Hindlimb muscle (tissue), 1 donor: ENCODE data around the gene PARD3. TPM values are rescaled to one million over a fixed set of nuclear protein-coding genes. Genes with fewer than 3 reads are reported as not detected.

ENCODE experiments used
- DNase-seq: peaks from one replicate; pipeline ENCODE4 v3.0.0-alpha.2; 2013
- polyA plus RNA-seq: library from polyadenylated mRNA; unstranded; fragments of 120-200 nt; gene quantifications from one replicate; pipeline ENCODE4 v1.2.1, GENCODE V29; 2013; ENCODE audit not compliant: insufficient read length

Gene PARD3
- polyA plus RNA-seq, 1 donor, result 40.7 TPM

DNA sequence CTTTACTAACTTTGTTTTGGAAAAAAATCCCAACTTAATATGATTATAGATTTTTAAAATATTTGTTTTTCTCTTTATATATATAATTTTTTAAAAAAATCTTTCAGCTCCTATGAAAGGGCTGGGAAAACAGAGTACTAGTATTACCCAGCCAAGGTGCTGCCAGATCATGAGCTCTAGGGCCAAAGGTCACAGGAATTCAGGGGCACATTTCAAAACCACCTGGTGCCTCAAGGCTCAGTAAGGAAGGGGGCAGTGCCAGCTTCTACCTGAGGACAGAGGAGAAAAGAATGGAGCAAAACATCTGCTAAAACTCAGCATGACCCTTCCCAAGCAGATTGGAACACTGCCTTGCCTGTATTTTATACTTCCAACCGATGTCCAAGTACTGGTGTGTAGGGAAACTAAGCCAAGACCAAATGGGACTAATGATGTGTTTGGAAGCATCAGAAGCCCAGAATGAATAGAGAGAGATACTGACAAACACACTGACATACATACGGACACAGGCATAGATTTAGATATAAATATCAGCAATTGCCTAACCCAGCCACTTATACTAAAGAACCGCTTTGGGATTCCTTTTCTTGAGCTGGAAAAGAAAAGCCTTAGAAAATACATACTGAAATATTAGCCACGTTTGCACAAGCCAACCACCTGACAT, 667.3 kb downstream of the PARD3 start:
- DNase-seq, result no peak

DNA sequence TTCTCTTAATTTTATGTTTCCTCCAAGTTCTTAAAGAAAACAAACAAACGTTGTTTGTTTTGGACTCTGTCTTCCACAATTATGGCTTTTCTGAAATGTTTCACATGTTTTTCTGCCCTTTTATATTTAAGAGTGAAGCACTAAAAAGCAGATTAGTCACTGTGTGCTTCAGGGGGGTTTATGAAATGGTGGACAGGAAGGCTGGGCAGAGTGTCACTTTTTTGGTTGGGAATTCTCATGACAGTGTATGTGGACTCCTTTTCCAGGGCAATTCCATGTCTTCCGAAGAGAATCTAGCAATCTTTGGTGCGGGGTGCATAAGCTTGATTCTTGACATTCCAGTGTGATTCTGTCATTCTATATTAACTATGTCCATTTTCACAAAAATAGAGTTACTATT, 669.4 kb downstream of the PARD3 start:
- DNase-seq, result no peak

DNA sequence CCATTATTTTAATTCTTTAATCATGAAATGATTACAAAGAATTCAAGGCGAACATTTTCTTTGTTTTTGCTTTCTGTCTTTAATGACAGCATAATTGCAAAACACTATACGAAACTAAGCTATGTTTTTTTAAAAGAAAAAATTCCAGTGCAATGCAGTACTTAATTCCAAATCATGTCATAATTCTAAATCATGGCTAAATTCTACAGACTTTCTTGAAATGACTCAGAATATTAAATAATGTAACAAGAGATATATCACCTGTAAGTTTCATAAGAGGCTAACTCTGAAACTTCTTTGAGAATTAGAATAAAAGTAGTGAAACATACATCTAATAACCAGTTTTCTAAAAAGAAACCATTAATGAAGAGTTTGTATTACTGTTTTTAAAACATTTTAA, 671.6 kb downstream of the PARD3 start:
- no peak for DNase-seq

DNA sequence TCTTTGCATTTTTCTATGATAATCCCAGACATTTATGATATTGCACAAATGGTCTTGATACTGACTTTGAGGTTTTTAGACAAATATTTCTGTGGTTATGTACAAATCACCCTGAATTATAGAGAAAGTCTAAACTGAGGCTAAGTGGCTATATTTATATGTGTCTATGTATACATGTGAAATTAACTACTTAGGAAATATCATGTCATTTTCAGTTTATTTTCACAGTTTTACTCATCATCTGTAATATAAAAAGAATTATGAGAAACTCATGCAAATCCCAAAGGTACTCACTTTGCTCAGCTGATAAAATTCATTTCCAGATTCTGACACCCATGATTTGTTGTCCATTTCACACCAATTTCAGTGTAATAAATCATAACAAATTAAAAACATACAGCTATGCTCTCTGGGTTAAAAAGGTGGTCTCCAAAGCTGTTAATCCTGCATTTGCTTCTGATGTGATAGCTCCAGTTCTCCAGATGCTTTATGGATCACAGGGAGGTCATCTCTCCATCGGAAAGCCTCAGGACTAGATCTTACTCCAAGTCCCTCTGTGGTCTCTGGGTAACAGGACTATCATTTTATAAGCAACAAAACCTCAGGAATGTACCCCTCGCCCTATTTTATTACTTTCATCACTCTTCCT, 673.9 kb downstream of the PARD3 start:
- no peak for DNase-seq

DNA sequence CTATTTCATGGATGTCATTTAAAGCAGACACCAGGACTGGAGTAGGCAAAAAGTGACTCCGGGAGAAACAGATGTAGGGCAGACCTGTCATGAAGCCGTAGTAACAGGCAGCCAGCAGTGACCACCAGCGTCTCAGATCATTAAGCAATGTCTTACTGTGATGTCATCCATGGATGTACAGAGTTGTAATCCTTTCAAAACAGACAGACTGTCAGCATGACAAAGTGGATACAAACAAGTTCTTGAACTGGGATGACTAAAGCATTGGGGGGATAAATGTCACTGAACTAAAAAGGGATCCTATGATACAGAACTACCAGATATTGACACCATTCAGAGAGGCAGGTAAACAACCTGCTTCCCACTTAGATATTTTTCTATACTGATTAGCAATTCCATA, 675.5 kb downstream of the PARD3 start:
- no peak for DNase-seq

DNA sequence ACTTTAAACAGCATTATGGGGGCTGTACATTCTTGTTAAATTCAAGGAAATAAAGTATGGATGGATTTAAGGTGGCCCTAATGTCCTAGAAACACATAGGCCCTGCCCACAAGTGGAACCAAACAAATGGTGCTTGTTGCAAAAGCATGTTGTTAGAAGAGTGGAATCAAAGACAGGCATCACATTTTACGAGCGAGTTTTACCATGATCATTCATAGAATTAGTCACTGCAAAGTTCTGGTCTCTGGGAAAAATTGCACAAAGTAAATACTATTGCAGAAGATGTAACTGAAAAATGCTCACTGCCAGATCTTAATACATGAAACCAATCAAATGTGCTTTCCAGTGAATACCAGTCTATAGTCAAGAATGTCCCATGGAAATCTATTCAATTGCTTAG, 677.1 kb downstream of the PARD3 start:
- DNase-seq, result no peak

DNA sequence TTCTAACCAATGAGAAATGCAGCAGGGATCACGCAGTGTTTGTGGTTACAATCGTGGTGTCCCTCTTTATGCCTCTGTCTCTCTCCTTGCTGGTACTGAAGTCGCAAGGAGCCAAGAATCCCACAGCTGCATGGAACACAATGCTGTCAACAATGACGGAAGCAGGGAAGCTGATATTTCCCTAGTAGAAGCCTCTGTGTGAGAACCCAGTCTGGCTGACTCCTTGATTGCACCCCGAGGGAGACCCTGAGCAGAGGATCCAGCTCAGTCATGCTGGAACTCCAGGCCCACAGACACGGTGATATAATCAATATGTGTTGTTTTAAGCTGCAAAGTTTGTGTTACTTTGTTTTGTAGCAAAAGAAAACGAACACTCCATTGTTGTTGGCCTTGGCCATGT, 677.9 kb downstream of the PARD3 start:
- DNase-seq, result no peak

DNA sequence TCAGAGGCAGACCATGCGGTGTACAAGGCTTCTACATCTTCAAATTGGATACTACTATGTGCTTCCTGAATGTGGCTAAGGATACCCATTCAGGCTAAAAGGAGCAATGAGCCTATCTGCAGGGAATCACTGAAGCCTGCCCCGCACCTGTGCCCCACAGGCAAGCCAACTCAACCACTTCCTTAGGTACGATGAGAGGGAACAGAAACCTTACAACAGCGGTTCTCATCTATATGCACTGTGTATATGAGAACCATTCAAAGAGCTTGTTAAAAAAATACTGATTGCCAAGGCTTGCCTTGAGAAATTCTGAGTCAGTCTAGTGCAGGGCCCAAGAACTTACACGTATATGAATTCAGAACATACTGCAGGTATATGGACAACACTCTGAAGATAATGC, 679.6 kb downstream of the PARD3 start:
- no peak for DNase-seq

DNA sequence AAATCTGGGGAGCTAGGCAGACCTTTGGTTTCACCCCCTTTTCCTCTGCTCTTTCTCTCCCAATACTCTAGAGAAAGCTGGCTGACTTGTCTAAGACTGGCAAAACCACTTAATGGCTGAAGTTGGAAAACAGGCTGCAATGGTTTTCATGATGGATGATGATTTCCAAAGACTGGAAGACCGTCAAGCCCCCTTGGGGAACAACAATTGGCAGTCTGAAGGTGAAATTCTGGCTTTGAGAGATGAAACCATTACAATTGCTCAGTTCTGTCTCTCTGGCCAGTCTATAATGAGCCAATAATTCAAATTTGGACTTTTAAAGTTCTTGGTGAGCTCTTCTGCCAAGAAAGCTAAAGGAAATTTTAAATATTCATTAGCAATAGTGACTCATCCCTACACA, 680.5 kb downstream of the PARD3 start:
- no peak for DNase-seq

DNA sequence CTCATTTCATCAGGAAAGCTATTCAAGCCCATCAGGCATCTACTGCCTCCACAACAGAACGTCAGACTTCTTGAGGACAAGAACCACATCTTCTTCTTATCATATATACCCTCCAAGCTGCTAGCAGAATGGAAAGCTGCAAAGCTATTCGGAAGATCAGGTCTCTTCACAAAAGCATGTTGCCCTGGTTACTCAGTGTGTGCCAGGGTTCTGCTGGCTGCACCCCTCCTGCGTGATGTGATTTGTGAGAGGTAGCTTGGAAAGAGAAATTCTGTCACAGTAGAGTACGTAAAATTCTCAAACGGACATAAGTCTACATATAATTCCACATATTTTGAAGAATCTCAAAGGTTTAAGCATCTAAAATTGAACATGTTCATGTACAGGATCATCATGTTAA, 681.7 kb downstream of the PARD3 start:
- no peak for DNase-seq

DNA sequence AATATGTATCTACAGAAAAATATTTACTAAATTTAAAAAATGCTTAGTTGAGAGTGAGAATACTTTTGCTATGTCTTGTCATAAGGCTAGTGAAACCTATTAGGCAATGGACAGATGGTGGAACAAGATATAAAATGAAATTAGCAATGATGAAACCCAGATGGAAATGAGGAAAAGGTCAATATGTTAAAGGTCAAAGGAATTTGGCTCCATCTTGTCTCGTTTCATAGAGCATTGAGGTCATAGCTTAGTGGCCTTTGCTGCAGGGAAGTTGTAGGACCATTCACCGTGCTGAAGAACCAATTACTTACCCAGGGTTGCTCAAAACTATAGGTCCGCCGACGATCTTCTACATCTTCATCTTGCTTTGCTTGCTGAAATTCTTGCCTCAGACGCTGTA, 683.9 kb downstream of the PARD3 start:
- no peak for DNase-seq

DNA sequence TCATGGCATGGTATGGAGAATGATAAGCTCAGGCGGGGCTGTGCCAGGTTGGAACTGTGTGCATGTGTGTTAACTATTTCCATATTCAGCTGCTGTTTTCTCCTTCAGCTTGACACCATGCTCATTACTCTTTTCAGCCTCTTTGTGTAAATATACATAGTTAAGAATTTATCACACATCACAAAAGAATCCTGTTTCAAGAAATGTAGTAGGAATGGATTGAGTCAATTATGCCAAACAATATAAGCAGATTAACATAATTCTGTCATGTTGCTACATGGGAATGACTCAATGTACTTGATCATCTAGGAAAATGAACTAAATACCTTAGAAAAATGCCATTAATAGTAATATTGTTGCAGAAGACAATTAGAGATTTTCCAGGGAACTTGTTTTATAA, 687.4 kb downstream of the PARD3 start:
- no peak for DNase-seq

DNA sequence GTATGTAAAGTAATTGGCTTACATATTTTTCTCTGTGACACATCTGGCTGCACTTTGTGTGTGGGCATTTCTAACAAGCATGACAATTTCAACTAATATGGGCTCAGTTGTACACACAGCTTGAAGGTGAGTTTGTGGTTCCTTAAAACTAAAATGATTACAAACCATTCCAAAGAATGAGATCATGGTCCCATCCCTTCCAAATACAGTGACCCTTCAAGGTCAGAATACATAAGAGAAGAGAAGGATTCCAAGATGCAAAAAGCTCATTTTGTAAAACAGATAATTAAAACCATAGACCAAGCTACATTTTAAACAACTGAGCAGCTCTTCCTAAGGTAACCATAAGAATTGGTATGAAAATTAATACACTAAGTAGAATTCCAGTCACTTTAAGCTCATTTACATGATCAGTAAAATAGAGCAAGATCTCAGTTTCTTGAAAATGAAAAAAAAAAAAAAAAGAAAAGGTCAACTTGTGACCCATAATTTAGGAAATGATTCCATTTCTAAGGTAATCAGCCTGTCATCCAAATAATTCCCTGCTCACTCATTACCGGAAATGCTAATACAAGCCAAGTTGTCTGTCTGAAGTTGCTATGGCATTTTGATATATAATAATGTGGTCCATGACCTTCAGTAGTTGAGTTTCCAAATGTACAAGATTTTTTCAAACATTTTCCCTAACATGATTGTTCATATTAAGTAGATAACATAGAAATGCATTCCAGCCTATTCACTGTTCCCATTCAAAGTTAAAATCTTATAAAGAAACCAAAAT, 688.5 kb downstream of the PARD3 start:
- no peak for DNase-seq

DNA sequence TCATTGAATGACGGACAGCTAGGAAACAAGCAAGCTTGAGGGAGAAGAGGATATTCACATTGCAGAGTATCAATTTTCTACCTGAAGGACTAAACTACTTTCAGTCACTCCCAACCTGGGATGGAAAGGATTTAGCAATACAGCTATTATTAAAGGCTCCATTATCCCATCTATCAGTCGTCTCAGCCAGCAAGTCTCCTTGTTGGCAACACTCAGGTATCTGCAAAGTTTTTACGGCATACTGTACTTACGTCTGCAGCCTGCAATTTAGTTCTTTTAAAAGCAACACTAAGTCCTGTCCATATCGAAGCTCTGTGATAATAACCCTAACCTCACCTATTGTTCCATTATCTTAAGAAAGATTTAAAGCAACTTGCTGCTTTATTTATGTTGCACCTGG, 689.4 kb downstream of the PARD3 start:
- no peak for DNase-seq

DNA sequence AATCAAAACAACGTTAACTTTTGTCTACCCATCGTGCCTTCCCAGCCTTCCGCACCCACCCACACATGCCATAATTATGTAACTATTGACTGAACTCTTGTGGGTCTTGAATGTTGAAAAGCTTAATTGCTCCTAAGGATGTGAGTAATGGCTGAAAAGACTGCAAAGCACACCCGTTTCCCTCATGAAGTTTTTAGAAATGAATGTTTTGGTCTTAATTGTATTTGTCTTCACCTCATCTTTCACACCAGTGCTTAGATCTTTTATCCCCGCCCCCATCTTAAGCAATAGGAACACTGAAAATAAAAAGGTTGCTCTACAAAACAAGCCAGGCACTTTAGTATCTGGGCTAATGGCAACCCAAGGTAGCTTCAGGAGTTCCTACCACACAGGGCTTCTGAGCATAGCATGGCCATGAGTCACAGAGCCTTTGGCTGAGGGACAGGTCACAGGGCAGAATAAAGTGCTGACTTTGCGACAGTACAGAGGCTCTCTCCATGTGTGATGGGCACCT, 690.5 kb downstream of the PARD3 start:
- no peak for DNase-seq

DNA sequence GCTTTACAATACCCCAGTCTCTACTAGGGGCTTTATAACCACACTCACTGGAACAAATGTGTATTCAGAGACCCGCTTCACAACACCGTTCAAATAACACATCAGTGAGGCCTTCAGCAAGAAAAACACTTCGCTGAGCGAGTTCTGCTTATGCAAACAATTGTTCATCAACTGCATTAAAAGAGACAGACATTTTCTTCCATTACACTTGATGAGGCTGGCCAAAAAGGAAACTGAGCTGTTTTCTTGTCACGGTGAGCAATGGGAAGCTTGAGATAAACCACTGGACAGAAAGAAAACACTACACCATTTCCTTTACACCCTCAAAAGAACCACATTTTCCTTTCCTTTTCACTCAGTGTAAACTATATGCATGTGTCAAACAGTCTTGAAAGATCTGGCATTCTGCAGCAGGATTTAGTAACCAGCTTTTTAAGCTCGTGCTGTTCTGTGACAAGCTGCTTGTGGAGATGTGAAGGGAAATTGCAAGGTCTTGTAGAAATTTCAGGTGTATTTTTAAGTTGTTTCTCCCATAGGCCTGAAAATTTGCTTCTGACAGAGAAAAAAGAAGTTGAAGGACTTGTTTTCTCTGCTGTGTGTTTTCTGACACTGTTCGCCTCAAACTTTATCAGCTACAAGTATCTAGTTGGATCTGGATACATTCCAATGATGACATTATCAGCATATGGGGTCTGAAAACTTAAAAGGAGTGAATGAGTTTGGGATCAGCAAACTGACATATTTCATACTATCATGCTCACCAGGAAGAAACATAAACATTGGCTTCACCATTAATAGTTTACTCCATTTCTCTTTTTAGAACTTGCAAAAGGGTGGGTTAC, 693.1 kb downstream of the PARD3 start:
- DNase-seq, result no peak

DNA sequence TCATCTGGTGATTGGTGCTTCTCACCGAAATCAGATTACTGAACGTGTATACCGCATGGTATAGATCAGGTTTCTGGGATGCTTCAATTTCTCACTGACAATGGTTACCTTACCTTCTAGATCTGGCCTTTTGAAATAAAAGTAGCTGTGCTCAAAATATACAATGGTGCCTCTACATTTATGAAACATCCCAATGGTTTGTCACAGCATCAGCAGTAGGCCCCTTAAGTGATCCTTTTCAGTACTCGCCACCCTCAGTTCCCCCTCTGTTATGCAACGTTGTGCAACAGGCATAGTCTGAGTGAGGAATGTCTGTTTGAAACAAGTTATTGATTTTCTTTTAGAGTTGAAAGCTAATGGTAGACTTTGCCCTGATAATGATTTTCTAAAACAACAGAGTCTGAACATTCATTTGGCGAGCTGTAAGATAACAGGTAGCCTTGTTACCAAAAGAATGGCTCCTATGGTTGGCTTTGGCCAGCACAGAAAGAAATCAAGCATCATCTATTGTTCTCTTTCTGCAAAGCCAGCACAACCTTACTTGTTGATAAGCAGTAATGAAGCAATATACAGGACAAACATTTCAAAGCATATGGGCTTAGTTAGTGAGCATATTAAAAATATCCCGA, 693.9 kb downstream of the PARD3 start:
- DNase-seq, result no peak

DNA sequence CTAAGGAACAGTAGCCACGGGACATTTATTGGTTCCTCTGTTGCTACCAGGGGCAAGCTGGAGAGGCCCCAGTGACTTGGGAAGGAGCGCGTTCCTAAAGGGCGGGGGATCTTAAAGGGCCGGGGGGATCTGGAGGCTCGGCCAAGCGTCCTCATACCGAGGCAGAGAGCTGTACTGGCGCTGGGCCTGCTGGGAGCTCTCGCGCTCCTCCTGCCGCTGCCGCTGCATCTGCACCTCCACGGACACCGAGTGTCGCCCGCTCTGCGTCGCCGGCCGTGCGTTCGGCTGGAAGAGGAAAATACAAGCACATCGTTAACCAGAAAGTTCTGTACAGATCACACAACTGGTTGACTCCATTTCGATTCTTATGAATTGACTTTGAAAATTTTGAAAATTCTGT, 695.6 kb downstream of the PARD3 start:
- DNase-seq, result no peak

DNA sequence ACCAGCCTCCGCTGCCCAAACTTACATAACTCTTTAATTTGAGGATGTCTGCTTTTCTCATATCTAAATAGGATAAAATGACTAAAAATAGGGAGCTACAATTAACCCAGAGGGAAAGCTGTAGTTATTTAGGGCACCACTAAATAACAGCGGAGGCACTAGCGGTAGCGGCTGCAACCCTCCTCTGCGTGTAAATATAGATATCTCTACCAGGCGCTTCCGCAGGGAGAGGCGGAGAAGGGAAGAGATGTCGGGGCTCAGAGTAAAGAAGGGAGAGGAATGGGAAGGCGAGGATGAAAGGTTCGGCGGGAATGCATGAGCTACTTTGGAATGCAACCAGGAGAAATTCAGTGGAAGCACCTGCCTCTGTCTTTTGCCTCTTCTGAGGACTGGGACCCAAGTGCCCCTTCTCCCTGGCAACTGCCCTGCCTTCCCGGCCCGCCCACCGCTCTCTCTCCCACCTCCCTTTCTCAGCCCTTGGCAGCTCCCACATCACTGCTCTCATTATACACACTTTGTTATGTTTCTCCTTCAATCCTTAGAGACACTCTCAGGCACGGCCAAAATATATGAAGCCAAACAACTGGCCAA, 698.3 kb downstream of the PARD3 start:
- no peak for DNase-seq

DNA sequence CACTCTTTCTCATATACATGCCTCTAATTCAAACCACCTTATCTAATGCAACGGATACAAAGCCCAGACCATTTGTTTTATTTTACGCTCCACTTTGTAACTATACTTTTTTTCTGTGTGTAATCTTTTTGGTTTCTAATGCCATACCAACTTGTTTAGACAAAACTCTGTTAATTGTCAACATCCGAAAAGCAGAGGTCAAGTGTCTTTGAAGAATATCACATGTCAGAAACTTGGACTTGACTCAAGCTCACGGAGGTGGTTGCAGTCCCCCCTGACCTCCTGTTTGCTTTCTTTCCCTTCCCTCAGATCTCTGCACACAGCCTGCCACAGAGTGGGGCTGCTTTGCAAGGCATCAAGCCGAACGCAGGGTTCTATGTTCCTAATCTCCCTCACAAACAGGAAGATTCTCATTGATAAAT, 698.9 kb downstream of the PARD3 start:
- DNase-seq, result no peak

DNA sequence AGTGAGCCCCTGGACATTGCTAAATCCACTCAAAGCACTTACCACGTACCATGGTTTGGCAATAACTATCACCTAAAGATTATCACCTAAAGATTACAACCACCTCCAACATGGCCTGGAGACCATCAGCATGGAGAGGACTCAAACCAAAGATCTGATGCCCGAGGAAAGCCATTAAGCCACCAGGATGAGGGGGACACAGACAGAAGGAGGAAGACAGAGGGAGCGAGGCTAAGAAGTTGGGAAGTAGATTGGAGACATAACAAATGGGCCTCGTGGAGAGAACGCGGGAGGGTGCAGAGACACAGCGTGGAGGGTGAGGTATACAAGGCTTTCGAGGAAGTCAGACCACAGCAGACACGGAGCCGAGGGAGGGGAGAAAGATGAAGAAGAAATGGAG, 700.2 kb downstream of the PARD3 start:
- DNase-seq, result no peak
